GM19372 (cell line): Measurements from ENCODE around the gene ASS1.
"Not testable (repeated sequence)": the region's sequence is repeated elsewhere in the genome, so short reads cannot be mapped to it uniquely, and the experiment has no call there.

Experiments
- ATAC-seq: cut with Tn5 transposase; IDR thresholded peaks from one replicate; pipeline ENCODE4 v1.9.1; 2021; ENCODE audit warnings: mild to moderate bottlenecking, low read depth, moderate library complexity; ENCODE audit not compliant: unreplicated experiment

ASS1 gene

GRCh38 chr9:130444565-130445221 lies at the start of gene ASS1:
ASS1 (plus strand) TSS chr9:130444961; CDS start chr9:130452229, 7,268 bp downstream.
- no peak for ATAC-seq

GRCh38 chr9:130395810-130396435 lies 48.8 kb upstream of the ASS1 start:
- no peak for ATAC-seq

GRCh38 chr9:130396581-130396980 lies 48.2 kb upstream of the ASS1 start:
- no peak for ATAC-seq

- no peak for ATAC-seq
Measured at GRCh38 chr9:130398487-130399240, 46.1 kb upstream of the ASS1 start.

- ATAC-seq, result no peak
Measured at GRCh38 chr9:130399768-130400167, 45.0 kb upstream of the ASS1 start.

- ATAC-seq, result no peak
Measured at GRCh38 chr9:130400870-130401269, 43.9 kb upstream of the ASS1 start.

- not testable (repeated sequence) for ATAC-seq
Measured at GRCh38 chr9:130401742-130402141, 43.0 kb upstream of the ASS1 start.

GRCh38 chr9:130402243-130402642 lies 42.5 kb upstream of the ASS1 start:
- no peak for ATAC-seq

- no peak for ATAC-seq
Measured at GRCh38 chr9:130402645-130403440, 41.9 kb upstream of the ASS1 start.

- no peak for ATAC-seq
Measured at GRCh38 chr9:130405657-130406257, 39.0 kb upstream of the ASS1 start.

- no peak for ATAC-seq
Measured at GRCh38 chr9:130406278-130406895, 38.4 kb upstream of the ASS1 start.

GRCh38 chr9:130407916-130408663 lies 36.7 kb upstream of the ASS1 start:
- ATAC-seq, result no peak

- ATAC-seq, result no peak
Measured at GRCh38 chr9:130408669-130409068, 36.1 kb upstream of the ASS1 start.

- no peak for ATAC-seq
Measured at GRCh38 chr9:130409246-130409645, 35.5 kb upstream of the ASS1 start.

- no peak for ATAC-seq
Measured at GRCh38 chr9:130410443-130410842, 34.3 kb upstream of the ASS1 start.

- no peak for ATAC-seq
Measured at GRCh38 chr9:130411566-130411915, 33.2 kb upstream of the ASS1 start.

- no peak for ATAC-seq
Measured at GRCh38 chr9:130414081-130414731, 30.6 kb upstream of the ASS1 start.

- ATAC-seq, result no peak
Measured at GRCh38 chr9:130414910-130415746, 29.6 kb upstream of the ASS1 start.
